ENCODE results near the gene ITGAV. TPM values are rescaled to one million over a fixed set of nuclear protein-coding genes. Genes with fewer than 3 reads are reported as not detected.

ITGAV gene
- total and polyA plus RNA-seq, 4 donors = 6.6 to 31.3 (median 12.0) TPM

DNA sequence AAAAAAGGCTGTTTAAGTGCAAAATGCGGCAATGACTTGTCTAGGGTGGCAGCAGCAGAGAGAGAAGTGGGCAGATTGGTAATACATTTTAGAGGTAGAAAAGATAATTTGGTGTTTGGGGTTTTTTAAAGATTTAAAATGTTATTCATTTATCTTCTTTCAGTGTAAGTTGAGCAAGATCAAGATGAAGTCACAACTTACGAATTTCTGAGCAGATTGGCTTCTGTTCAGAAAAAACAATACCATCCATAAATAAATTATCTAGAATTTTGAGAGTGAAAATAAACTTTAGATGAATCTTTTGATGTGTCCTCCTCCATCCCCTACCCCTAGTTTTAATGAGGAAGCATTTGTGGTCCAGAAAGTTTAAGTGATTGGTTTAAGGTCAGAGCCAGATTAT, 56.1 kb downstream of the ITGAV start:
- DNase-seq (ENCODE audit: low spot score) = no peak
- whole genome bisulfite sequencing = 84% methylated on average over 2 of the region's 2 CpGs
- no peaks in the 10 kb centered on the region for H3K4me1 ChIP-seq (ENCODE audit: control insufficient read depth in 4 of 4, insufficient read depth in 4 of 4, low read length in 3 of 4)
- peaks cover 2 to 5% (median 2%) of the 10 kb centered on the region in 4 donors for H3K36me3 ChIP-seq (ENCODE audit: control insufficient read depth in 4 of 4, insufficient read depth in 3 of 4, low read depth in 1 of 4, low read length in 3 of 4)
- TF ChIP-seq NR2F2 (IDR thresholded peaks at IDR 0.05) (no peak), SP1 (IDR thresholded peaks at IDR 0.05) (no peak), EGR1 (IDR thresholded peaks at IDR 0.05; ENCODE audit: low read depth in 2 of 2) (no peak), HNF4G (IDR thresholded peaks at IDR 0.05) (no peak), FOXA2 (IDR thresholded peaks at IDR 0.05) (no peak), HNF4A (conservative IDR thresholded peaks at IDR 0.05) (no peak)
- TF ChIP-seq, protein P1, sequence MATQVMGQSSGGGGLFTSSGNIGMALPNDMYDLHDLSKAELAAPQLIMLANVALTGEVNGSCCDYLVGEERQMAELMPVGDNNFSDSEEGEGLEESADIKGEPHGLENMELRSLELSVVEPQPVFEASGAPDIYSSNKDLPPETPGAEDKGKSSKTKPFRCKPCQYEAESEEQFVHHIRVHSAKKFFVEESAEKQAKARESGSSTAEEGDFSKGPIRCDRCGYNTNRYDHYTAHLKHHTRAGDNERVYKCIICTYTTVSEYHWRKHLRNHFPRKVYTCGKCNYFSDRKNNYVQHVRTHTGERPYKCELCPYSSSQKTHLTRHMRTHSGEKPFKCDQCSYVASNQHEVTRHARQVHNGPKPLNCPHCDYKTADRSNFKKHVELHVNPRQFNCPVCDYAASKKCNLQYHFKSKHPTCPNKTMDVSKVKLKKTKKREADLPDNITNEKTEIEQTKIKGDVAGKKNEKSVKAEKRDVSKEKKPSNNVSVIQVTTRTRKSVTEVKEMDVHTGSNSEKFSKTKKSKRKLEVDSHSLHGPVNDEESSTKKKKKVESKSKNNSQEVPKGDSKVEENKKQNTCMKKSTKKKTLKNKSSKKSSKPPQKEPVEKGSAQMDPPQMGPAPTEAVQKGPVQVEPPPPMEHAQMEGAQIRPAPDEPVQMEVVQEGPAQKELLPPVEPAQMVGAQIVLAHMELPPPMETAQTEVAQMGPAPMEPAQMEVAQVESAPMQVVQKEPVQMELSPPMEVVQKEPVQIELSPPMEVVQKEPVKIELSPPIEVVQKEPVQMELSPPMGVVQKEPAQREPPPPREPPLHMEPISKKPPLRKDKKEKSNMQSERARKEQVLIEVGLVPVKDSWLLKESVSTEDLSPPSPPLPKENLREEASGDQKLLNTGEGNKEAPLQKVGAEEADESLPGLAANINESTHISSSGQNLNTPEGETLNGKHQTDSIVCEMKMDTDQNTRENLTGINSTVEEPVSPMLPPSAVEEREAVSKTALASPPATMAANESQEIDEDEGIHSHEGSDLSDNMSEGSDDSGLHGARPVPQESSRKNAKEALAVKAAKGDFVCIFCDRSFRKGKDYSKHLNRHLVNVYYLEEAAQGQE (IDR thresholded peaks at IDR 0.05) = no peak
- TF ChIP-seq, protein P2, sequence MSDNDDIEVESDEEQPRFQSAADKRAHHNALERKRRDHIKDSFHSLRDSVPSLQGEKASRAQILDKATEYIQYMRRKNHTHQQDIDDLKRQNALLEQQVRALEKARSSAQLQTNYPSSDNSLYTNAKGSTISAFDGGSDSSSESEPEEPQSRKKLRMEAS (IDR thresholded peaks at IDR 0.05) = no peak
- TF ChIP-seq, protein P3, sequence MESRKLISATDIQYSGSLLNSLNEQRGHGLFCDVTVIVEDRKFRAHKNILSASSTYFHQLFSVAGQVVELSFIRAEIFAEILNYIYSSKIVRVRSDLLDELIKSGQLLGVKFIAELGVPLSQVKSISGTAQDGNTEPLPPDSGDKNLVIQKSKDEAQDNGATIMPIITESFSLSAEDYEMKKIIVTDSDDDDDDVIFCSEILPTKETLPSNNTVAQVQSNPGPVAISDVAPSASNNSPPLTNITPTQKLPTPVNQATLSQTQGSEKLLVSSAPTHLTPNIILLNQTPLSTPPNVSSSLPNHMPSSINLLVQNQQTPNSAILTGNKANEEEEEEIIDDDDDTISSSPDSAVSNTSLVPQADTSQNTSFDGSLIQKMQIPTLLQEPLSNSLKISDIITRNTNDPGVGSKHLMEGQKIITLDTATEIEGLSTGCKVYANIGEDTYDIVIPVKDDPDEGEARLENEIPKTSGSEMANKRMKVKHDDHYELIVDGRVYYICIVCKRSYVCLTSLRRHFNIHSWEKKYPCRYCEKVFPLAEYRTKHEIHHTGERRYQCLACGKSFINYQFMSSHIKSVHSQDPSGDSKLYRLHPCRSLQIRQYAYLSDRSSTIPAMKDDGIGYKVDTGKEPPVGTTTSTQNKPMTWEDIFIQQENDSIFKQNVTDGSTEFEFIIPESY (IDR thresholded peaks at IDR 0.05) = no peak
- H3K4me3 ChIP-seq (ENCODE audit: low read depth in 1 of 3, low read length in 3 of 3) = no peak overlapping the region
- H3K27ac ChIP-seq (ENCODE audit: low read depth in 1 of 2, low read length in 2 of 2) = no peak overlapping the region
- no peak overlapping the region for H3K9ac ChIP-seq (ENCODE audit: low read depth in 1 of 2, low read length in 2 of 2)
- no peaks in the 10 kb centered on the region for H3K9me3 ChIP-seq (ENCODE audit: control insufficient read depth in 4 of 4, low read length in 3 of 4)
- H3K27me3 ChIP-seq (ENCODE audit: control insufficient read depth in 4 of 4, insufficient read depth in 4 of 4, low read length in 3 of 4) = no peaks in the 10 kb centered on the region

DNA sequence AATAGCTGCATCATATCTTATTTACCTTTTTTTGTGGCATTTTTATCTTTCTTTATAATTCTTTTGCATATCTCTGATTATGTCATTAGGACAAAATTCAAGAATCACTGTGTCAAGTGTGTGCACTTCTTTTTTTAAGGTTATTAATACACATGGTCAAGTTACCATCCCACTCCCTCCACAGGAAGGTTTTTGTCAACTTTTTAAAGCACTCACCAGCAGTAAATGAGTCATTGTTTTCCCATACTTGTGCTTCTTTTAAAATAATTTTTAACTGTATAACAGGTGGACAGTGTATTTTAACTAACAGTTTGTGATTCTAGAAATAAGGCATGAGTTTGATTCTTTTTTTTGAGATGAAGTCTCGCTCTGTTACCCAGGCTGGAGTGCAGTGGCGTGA, 58.3 kb downstream of the ITGAV start:
- H3K36me3 ChIP-seq (ENCODE audit: control insufficient read depth in 4 of 4, insufficient read depth in 3 of 4, low read depth in 1 of 4, low read length in 3 of 4) = peaks cover 0 to 4% (median 1%) of the 10 kb centered on the region in 4 donors
- WGBS = 98% methylated on average over 2 of the region's 2 CpGs
- no peaks in the 10 kb centered on the region for H3K4me1 ChIP-seq (ENCODE audit: control insufficient read depth in 4 of 4, insufficient read depth in 4 of 4, low read length in 3 of 4)
- H3K4me3 ChIP-seq (ENCODE audit: low read depth in 1 of 3, low read length in 3 of 3) = no peak overlapping the region
- H3K27me3 ChIP-seq (ENCODE audit: control insufficient read depth in 4 of 4, insufficient read depth in 4 of 4, low read length in 3 of 4) = no peaks in the 10 kb centered on the region
- no peak for DNase-seq (ENCODE audit: low spot score)
- no peak overlapping the region for H3K27ac ChIP-seq (ENCODE audit: low read depth in 1 of 2, low read length in 2 of 2)
- no peak overlapping the region for H3K9ac ChIP-seq (ENCODE audit: low read depth in 1 of 2, low read length in 2 of 2)
- no peaks in the 10 kb centered on the region for H3K9me3 ChIP-seq (ENCODE audit: control insufficient read depth in 4 of 4, low read length in 3 of 4)
- TF ChIP-seq, protein P3 (IDR thresholded peaks at IDR 0.05) = no peak
- TF ChIP-seq RAD21 (IDR thresholded peaks at IDR 0.05) (no peak), EGR1 (IDR thresholded peaks at IDR 0.05; ENCODE audit: low read depth in 2 of 2) (no peak), FOXA2 (IDR thresholded peaks at IDR 0.05) (no peak), TAF1 (conservative IDR thresholded peaks at IDR 0.05) (no peak), RXRA (IDR thresholded peaks at IDR 0.05) (no peak), FOXA1 (IDR thresholded peaks at IDR 0.05) (no peak), NR2F2 (IDR thresholded peaks at IDR 0.05) (no peak), GABPA (IDR thresholded peaks at IDR 0.05 in 1 of 2, conservative IDR thresholded peaks at IDR 0.05 in 1 of 2) (no peak), HNF4G (IDR thresholded peaks at IDR 0.05) (no peak), SP1 (IDR thresholded peaks at IDR 0.05) (no peak)
- TF ChIP-seq, protein P4, sequence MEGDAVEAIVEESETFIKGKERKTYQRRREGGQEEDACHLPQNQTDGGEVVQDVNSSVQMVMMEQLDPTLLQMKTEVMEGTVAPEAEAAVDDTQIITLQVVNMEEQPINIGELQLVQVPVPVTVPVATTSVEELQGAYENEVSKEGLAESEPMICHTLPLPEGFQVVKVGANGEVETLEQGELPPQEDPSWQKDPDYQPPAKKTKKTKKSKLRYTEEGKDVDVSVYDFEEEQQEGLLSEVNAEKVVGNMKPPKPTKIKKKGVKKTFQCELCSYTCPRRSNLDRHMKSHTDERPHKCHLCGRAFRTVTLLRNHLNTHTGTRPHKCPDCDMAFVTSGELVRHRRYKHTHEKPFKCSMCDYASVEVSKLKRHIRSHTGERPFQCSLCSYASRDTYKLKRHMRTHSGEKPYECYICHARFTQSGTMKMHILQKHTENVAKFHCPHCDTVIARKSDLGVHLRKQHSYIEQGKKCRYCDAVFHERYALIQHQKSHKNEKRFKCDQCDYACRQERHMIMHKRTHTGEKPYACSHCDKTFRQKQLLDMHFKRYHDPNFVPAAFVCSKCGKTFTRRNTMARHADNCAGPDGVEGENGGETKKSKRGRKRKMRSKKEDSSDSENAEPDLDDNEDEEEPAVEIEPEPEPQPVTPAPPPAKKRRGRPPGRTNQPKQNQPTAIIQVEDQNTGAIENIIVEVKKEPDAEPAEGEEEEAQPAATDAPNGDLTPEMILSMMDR (IDR thresholded peaks at IDR 0.05; ENCODE audit: low read depth, low read length, missing input control) = no peak
- TF ChIP-seq, protein P5, sequence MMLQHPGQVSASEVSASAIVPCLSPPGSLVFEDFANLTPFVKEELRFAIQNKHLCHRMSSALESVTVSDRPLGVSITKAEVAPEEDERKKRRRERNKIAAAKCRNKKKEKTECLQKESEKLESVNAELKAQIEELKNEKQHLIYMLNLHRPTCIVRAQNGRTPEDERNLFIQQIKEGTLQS (IDR thresholded peaks at IDR 0.05) = no peak
- TF ChIP-seq, protein P2 (IDR thresholded peaks at IDR 0.05) = no peak

Data from liver (tissue), 9 donors.